Smooth muscle cell (in vitro differentiated cells): ENCODE data around the gene PRKCZ. TPM values are rescaled to one million over a fixed set of nuclear protein-coding genes. Genes with fewer than 3 reads are reported as not detected.

Experiments used
- DNase-seq: peaks from one replicate; lab custom pipeline; 2025; ENCODE audit not compliant: unreplicated experiment; lab: John Stamatoyannopoulos, UW
- H2AFZ ChIP-seq: fragments of 200-600 bp; sonication (generic); 2 replicates; pipeline ENCODE4 v1.6.0; 2016; ENCODE audit warnings: antibody characterized with exemption, low read depth, mild to moderate bottlenecking
- H3F3A ChIP-seq: fragments of 200-600 bp; sonication (generic); 2 replicates; pipeline ENCODE4 v1.6.0; 2017; ENCODE audit warnings: antibody characterized with exemption, low read depth
- H3K27ac ChIP-seq: fragments of 200-600 bp; sonication (generic); 2 replicates; pipeline ENCODE4 v1.5.1; 2016; ENCODE audit warnings: low read depth, mild to moderate bottlenecking
- H3K27me3 ChIP-seq: fragments of 200-600 bp; sonication (generic); 2 replicates; pipeline ENCODE4 v1.6.1; 2016; ENCODE audit warnings: low read depth, mild to moderate bottlenecking
- H3K36me3 ChIP-seq: fragments of 200-600 bp; sonication (generic); 2 replicates; pipeline ENCODE4 v1.5.1; 2016; ENCODE audit warnings: low read depth
- H3K4me1 ChIP-seq: fragments of 200-600 bp; sonication (generic); 2 replicates; pipeline ENCODE4 v1.5.1; 2016; ENCODE audit warnings: low read depth
- H3K4me2 ChIP-seq: fragments of 200-600 bp; sonication (generic); 2 replicates; pipeline ENCODE4 v1.6.0; 2016; ENCODE audit warnings: mild to moderate bottlenecking
- H3K4me3 ChIP-seq: fragments of 200-600 bp; sonication (generic); 2 replicates; pipeline ENCODE4 v1.5.1; 2016; ENCODE audit warnings: mild to moderate bottlenecking
- H3K79me2 ChIP-seq: fragments of 200-600 bp; sonication (generic); 2 replicates; pipeline ENCODE4 v1.6.0; 2016; ENCODE audit warnings: low read depth, mild to moderate bottlenecking
- H3K9ac ChIP-seq: fragments of 200-600 bp; sonication (generic); 2 replicates; pipeline ENCODE4 v1.6.0; 2016; ENCODE audit warnings: low read depth
- H3K9me3 ChIP-seq: fragments of 200-600 bp; sonication (generic); replicated peaks from 2 replicates; pipeline ENCODE4 v1.5.1; 2016; ENCODE audit warnings: low read depth
- H4K20me1 ChIP-seq: fragments of 200-600 bp; sonication (generic); 2 replicates; pipeline ENCODE4 v1.6.0; 2016; ENCODE audit warnings: low read depth
- CTCF ChIP-seq: fragments of 200-600 bp; sonication (generic); IDR thresholded peaks from 2 replicates; pipeline ENCODE4 v1.5.1; 2017; ENCODE audit warnings: borderline replicate concordance, mild to moderate bottlenecking, antibody characterized with exemption; ENCODE audit not compliant: insufficient read depth, poor library complexity, severe bottlenecking
- WGBS: methylation state at CpG from one replicate; pipeline ENCODE4 v1.1.7; 2016; ENCODE audit warnings: low lambda C conversion rate; 5-methylcytosine and 5-hydroxymethylcytosine counted together
- polyA plus RNA-seq: library from polyadenylated mRNA; unstranded; fragments of >200 nt; fragmentation: Nextera tagmentation; extraction: Ambion mirVana; gene quantifications from 2 replicates; pipeline ENCODE4 v1.2.1, GENCODE V29; 2016
- total RNA-seq: library from RNA; depleted of rRNA; stranded (reverse); fragments of >200 nt; gene quantifications from 2 replicates; pipeline ENCODE4 v1.2.3, GENCODE V29; 2014

The PRKCZ gene
- total and polyA plus RNA-seq, 2 experiments from 2014 or later: 5.8 to 10.3 TPM

- WGBS: 97% methylated on average over 22 of the region's 22 CpGs
- Histone ChIP-seq H3K79me2 (no peaks in the 10 kb centered on the region), H3K27me3 (no peaks in the 10 kb centered on the region), H3K36me3 (no peaks in the 10 kb centered on the region), H2AFZ (no peak overlapping the region), H4K20me1 (no peaks in the 10 kb centered on the region), H3F3A (no peaks in the 10 kb centered on the region), H3K9ac (no peak overlapping the region), H3K9me3 (peaks cover 6% of the 10 kb centered on the region), H3K4me2 (no peak overlapping the region), H3K4me1 (no peaks in the 10 kb centered on the region), H3K4me3 (no peak overlapping the region), H3K27ac (no peak overlapping the region)
- DNase-seq: no peak
- TF ChIP-seq CTCF: no peak
Observed at GRCh38 chr1:2082064-2082463, 31.9 kb downstream of the PRKCZ start.

- no peaks in the 10 kb centered on the region for H3K27me3 ChIP-seq
- DNase-seq: no peak
- no peak overlapping the region for H3K4me2 ChIP-seq
- no peak overlapping the region for H3K4me3 ChIP-seq
- H4K20me1 ChIP-seq: no peaks in the 10 kb centered on the region
- H3K4me1 ChIP-seq: no peaks in the 10 kb centered on the region
- no peaks in the 10 kb centered on the region for H3F3A ChIP-seq
- H3K27ac ChIP-seq: no peak overlapping the region
- H3K9me3 ChIP-seq: no peaks in the 10 kb centered on the region
- TF ChIP-seq CTCF: no peak
- H3K79me2 ChIP-seq: no peaks in the 10 kb centered on the region
- no peak overlapping the region for H2AFZ ChIP-seq
- no peaks in the 10 kb centered on the region for H3K36me3 ChIP-seq
- WGBS: 95% methylated on average over 18 of the region's 18 CpGs
- no peak overlapping the region for H3K9ac ChIP-seq
Observed at GRCh38 chr1:2083666-2084065, 33.5 kb downstream of the PRKCZ start.

GRCh38 chr1:2084306-2084705 is 34.1 kb downstream of the PRKCZ start:
- no peak overlapping the region for H3K9ac ChIP-seq
- H4K20me1 ChIP-seq: no peaks in the 10 kb centered on the region
- no peaks in the 10 kb centered on the region for H3K27me3 ChIP-seq
- H3K4me2 ChIP-seq: no peak overlapping the region
- TF ChIP-seq CTCF: no peak
- H3K4me3 ChIP-seq: no peak overlapping the region
- H3K27ac ChIP-seq: no peak overlapping the region
- DNase-seq: no peak
- no peaks in the 10 kb centered on the region for H3K4me1 ChIP-seq
- H3K36me3 ChIP-seq: no peaks in the 10 kb centered on the region
- no peaks in the 10 kb centered on the region for H3K9me3 ChIP-seq
- H2AFZ ChIP-seq: no peak overlapping the region
- no peaks in the 10 kb centered on the region for H3F3A ChIP-seq
- WGBS: 96% methylated on average over 20 of the region's 20 CpGs
- H3K79me2 ChIP-seq: no peaks in the 10 kb centered on the region

GRCh38 chr1:2085080-2085479 is 34.9 kb downstream of the PRKCZ start:
- Histone ChIP-seq H2AFZ (no peak overlapping the region), H3K4me1 (no peaks in the 10 kb centered on the region), H3K79me2 (no peaks in the 10 kb centered on the region), H3K27me3 (no peaks in the 10 kb centered on the region), H3K9me3 (no peaks in the 10 kb centered on the region), H3K9ac (no peak overlapping the region), H3K27ac (no peak overlapping the region), H3K4me3 (no peak overlapping the region), H3F3A (no peaks in the 10 kb centered on the region), H4K20me1 (no peaks in the 10 kb centered on the region), H3K36me3 (no peaks in the 10 kb centered on the region), H3K4me2 (no peak overlapping the region)
- 96% methylated on average over 17 of the region's 17 CpGs for WGBS
- no peak for TF ChIP-seq CTCF
- DNase-seq: no peak
